Mesendoderm (in vitro differentiated cells): ENCODE data around the gene ETV4.

Source experiments
- DNase-seq: peaks from one replicate; pipeline ENCODE4 v3.0.0; 2013
- H2AK5ac ChIP-seq: 2 replicates; pipeline ENCODE4 v1.6.1; 2013; ENCODE audit warnings: low read length, inconsistent platforms
- H2BK120ac ChIP-seq: 2 replicates; pipeline ENCODE4 v1.6.1; 2013; ENCODE audit warnings: low read depth, mild to moderate bottlenecking, low read length, moderate library complexity, mixed read lengths
- H2BK15ac ChIP-seq: replicated peaks from 2 replicates; pipeline ENCODE4 v1.6.1; 2013; ENCODE audit warnings: low read depth, mild to moderate bottlenecking, moderate library complexity
- H2BK5ac ChIP-seq: 2 replicates; pipeline ENCODE4 v1.6.1; 2013; ENCODE audit warnings: low read length, inconsistent platforms
- H3K18ac ChIP-seq: 2 replicates; pipeline ENCODE4 v1.6.1; 2013; ENCODE audit warnings: mild to moderate bottlenecking, low read length, mixed read lengths
- H3K23ac ChIP-seq: one replicate; pipeline ENCODE4 v1.6.1; 2013; ENCODE audit warnings: low read length
- H3K27ac ChIP-seq: 2 replicates; pipeline ENCODE4 v1.5.1; 2013; ENCODE audit warnings: low read depth, mild to moderate bottlenecking, inconsistent platforms, low read length, moderate library complexity
- H3K27me3 ChIP-seq: 2 replicates; pipeline ENCODE4 v1.6.1; 2013; ENCODE audit warnings: low read length, control low read depth, mild to moderate bottlenecking, inconsistent platforms; ENCODE audit not compliant: insufficient read depth, poor library complexity
- H3K36me3 ChIP-seq: 2 replicates; pipeline ENCODE4 v1.6.1; 2013; ENCODE audit warnings: low read length, inconsistent platforms; ENCODE audit not compliant: control insufficient read depth, insufficient read depth
- H3K4ac ChIP-seq: one replicate; pipeline ENCODE4 v1.6.1; 2013; ENCODE audit warnings: low read depth, mild to moderate bottlenecking, low read length, moderate library complexity
- H3K4me1 ChIP-seq: 2 replicates; pipeline ENCODE4 v1.6.1; 2013; ENCODE audit warnings: low read depth, low read length, inconsistent platforms; ENCODE audit not compliant: control insufficient read depth
- H3K4me2 ChIP-seq: 2 replicates; pipeline ENCODE4 v1.6.1; 2013; ENCODE audit warnings: low read length
- H3K4me3 ChIP-seq: 2 replicates; pipeline ENCODE4 v1.5.1; 2013; ENCODE audit warnings: mild to moderate bottlenecking, low read length
- H3K56ac ChIP-seq: one replicate; pipeline ENCODE4 v1.6.1; 2013; ENCODE audit warnings: low read length
- H3K79me1 ChIP-seq: 2 replicates; pipeline ENCODE4 v1.6.1; 2013; ENCODE audit warnings: low read length, inconsistent platforms
- H3K79me2 ChIP-seq: 2 replicates; pipeline ENCODE4 v1.6.1; 2013; ENCODE audit warnings: mild to moderate bottlenecking, low read length; ENCODE audit not compliant: control insufficient read depth, insufficient read depth
- H3K9ac ChIP-seq: 2 replicates; pipeline ENCODE4 v1.6.1; 2013; ENCODE audit warnings: low read length, inconsistent platforms
- H4K5ac ChIP-seq: one replicate; pipeline ENCODE4 v1.6.1; 2013; ENCODE audit warnings: low read length
- H4K8ac ChIP-seq: one replicate; pipeline ENCODE4 v1.6.1; 2013; ENCODE audit warnings: low read depth, mild to moderate bottlenecking, control low read depth, low read length, moderate library complexity
- WGBS: extraction: QIAGEN DNeasy Blood & Tissue Kit; methylation state at CpG from one replicate; pipeline ENCODE4 v1.1.7; 2013; ENCODE audit warnings: low lambda C conversion rate, missing lambda C conversion rate; ENCODE audit not compliant: insufficient coverage; ENCODE audit errors: extremely low coverage; 5-methylcytosine and 5-hydroxymethylcytosine counted together

Gene ETV4

GRCh38 chr17:43559161-43559816 lies 13.1 kb upstream of the ETV4 start:
- no peak for DNase-seq
- H3K36me3 ChIP-seq = no peaks in the 10 kb centered on the region
- H3K4me1 ChIP-seq = peaks cover 28% of the 10 kb centered on the region
- H4K5ac ChIP-seq = no peak overlapping the region
- no peak overlapping the region for H2BK120ac ChIP-seq
- no peak overlapping the region for H3K4me2 ChIP-seq
- H3K4ac ChIP-seq = no peak overlapping the region
- no peak overlapping the region for H3K9ac ChIP-seq
- H3K27me3 ChIP-seq = no peaks in the 10 kb centered on the region
- peak overlapping the region; percentile 29 for H3K23ac ChIP-seq
- H2BK5ac ChIP-seq = no peak overlapping the region
- no peak overlapping the region for H3K27ac ChIP-seq
- no peak overlapping the region for H4K8ac ChIP-seq
- no peaks in the 10 kb centered on the region for H3K79me1 ChIP-seq
- H2BK15ac ChIP-seq = no peak overlapping the region
- no peak overlapping the region for H3K18ac ChIP-seq
- no peaks in the 10 kb centered on the region for H3K79me2 ChIP-seq
- no peak overlapping the region for H2AK5ac ChIP-seq
- no peak overlapping the region for H3K4me3 ChIP-seq
- peak overlapping the region; percentile 45 for H3K56ac ChIP-seq
- WGBS = no CpG with 5 or more reads among the region's 7 CpGs

GRCh38 chr17:43558805-43559160 lies 12.6 kb upstream of the ETV4 start:
- Histone ChIP-seq H2BK120ac (no peak overlapping the region), H3K4me3 (no peak overlapping the region)
- no CpG with 5 or more reads among the region's 5 CpGs for WGBS

GRCh38 chr17:43556292-43556691 lies 10.2 kb upstream of the ETV4 start:
- H3K4me3 ChIP-seq = no peak overlapping the region
- no peak overlapping the region for H3K9ac ChIP-seq
- H2BK15ac ChIP-seq = no peak overlapping the region
- H3K27me3 ChIP-seq = no peaks in the 10 kb centered on the region
- H2BK5ac ChIP-seq = no peak overlapping the region
- H3K4me1 ChIP-seq = peaks cover 16% of the 10 kb centered on the region
- no peak for DNase-seq
- no peak overlapping the region for H3K27ac ChIP-seq
- no peak overlapping the region for H3K18ac ChIP-seq
- H3K4ac ChIP-seq = peak overlapping the region; percentile 1
- H3K4me2 ChIP-seq = no peak overlapping the region
- no peak overlapping the region for H4K5ac ChIP-seq
- no peak overlapping the region for H2BK120ac ChIP-seq
- H4K8ac ChIP-seq = no peak overlapping the region
- WGBS = no CpG with 5 or more reads among the region's 5 CpGs
- H3K79me1 ChIP-seq = no peaks in the 10 kb centered on the region
- H3K23ac ChIP-seq = no peak overlapping the region
- H3K79me2 ChIP-seq = no peaks in the 10 kb centered on the region
- no peak overlapping the region for H2AK5ac ChIP-seq
- H3K36me3 ChIP-seq = no peaks in the 10 kb centered on the region
- H3K56ac ChIP-seq = peak overlapping the region; percentile 50

More at GRCh38 chr17:43558805-43559160, 12.6 kb upstream of the ETV4 start:
- no peak overlapping the region for H3K4ac ChIP-seq
- no peak overlapping the region for H4K5ac ChIP-seq
- no peak overlapping the region for H2BK5ac ChIP-seq
- no peaks in the 10 kb centered on the region for H3K79me1 ChIP-seq
- H3K27ac ChIP-seq = no peak overlapping the region
- H3K36me3 ChIP-seq = no peaks in the 10 kb centered on the region
- H3K9ac ChIP-seq = no peak overlapping the region
- DNase-seq = no peak
- peaks cover 28% of the 10 kb centered on the region for H3K4me1 ChIP-seq
- H3K79me2 ChIP-seq = no peaks in the 10 kb centered on the region
- no peak overlapping the region for H3K4me2 ChIP-seq
- H3K27me3 ChIP-seq = no peaks in the 10 kb centered on the region
- H4K8ac ChIP-seq = no peak overlapping the region
- peak overlapping the region; percentile 29 for H3K23ac ChIP-seq
- H2AK5ac ChIP-seq = no peak overlapping the region
- peak overlapping the region; percentile 45 for H3K56ac ChIP-seq
- no peak overlapping the region for H2BK15ac ChIP-seq
- no peak overlapping the region for H3K18ac ChIP-seq

GRCh38 chr17:43554857-43555256 lies 8.7 kb upstream of the ETV4 start:
- Histone ChIP-seq H2BK15ac (no peak overlapping the region), H2BK5ac (no peak overlapping the region), H3K79me2 (no peaks in the 10 kb centered on the region), H4K8ac (no peak overlapping the region), H4K5ac (no peak overlapping the region), H3K36me3 (no peaks in the 10 kb centered on the region), H2AK5ac (no peak overlapping the region), H3K79me1 (no peaks in the 10 kb centered on the region), H3K4me2 (no peak overlapping the region), H3K4me1 (peaks cover 12% of the 10 kb centered on the region), H3K4me3 (no peak overlapping the region), H3K4ac (no peak overlapping the region), H3K27ac (peak overlapping the region; percentile 17), H3K18ac (no peak overlapping the region), H3K23ac (no peak overlapping the region), H3K9ac (no peak overlapping the region), H2BK120ac (no peak overlapping the region), H3K27me3 (no peaks in the 10 kb centered on the region), H3K56ac (peak overlapping the region; percentile 44)
- no CpG with 5 or more reads among the region's 6 CpGs for WGBS
- no peak for DNase-seq

- no peak overlapping the region for H4K8ac ChIP-seq
- no peak overlapping the region for H3K4me3 ChIP-seq
- DNase-seq = no peak
- H3K4me1 ChIP-seq = peaks cover 10% of the 10 kb centered on the region
- H4K5ac ChIP-seq = no peak overlapping the region
- H3K23ac ChIP-seq = no peak overlapping the region
- H3K27ac ChIP-seq = no peak overlapping the region
- WGBS = no CpG with 5 or more reads among the region's 2 CpGs
- H3K9ac ChIP-seq = no peak overlapping the region
- no peak overlapping the region for H2BK15ac ChIP-seq
- H3K79me1 ChIP-seq = no peaks in the 10 kb centered on the region
- H3K18ac ChIP-seq = no peak overlapping the region
- no peaks in the 10 kb centered on the region for H3K36me3 ChIP-seq
- H3K27me3 ChIP-seq = no peaks in the 10 kb centered on the region
- no peak overlapping the region for H2BK5ac ChIP-seq
- H2AK5ac ChIP-seq = no peak overlapping the region
- H2BK120ac ChIP-seq = no peak overlapping the region
- H3K79me2 ChIP-seq = no peaks in the 10 kb centered on the region
- H3K56ac ChIP-seq = peak overlapping the region; percentile 17
- peak overlapping the region; percentile 56 for H3K4ac ChIP-seq
- no peak overlapping the region for H3K4me2 ChIP-seq
These were observed 7.4 kb upstream of the ETV4 start for GRCh38 chr17:43553573-43553972.

- no peak overlapping the region for H4K8ac ChIP-seq
- H3K4ac ChIP-seq = no peak overlapping the region
- no peak overlapping the region for H3K27ac ChIP-seq
- H3K27me3 ChIP-seq = no peaks in the 10 kb centered on the region
- no peak overlapping the region for H2AK5ac ChIP-seq
- no peak overlapping the region for H3K4me3 ChIP-seq
- no peaks in the 10 kb centered on the region for H3K36me3 ChIP-seq
- H2BK5ac ChIP-seq = no peak overlapping the region
- H3K4me2 ChIP-seq = no peak overlapping the region
- H2BK120ac ChIP-seq = no peak overlapping the region
- no CpG with 5 or more reads among the region's 8 CpGs for WGBS
- no peak overlapping the region for H3K23ac ChIP-seq
- no peak for DNase-seq
- no peak overlapping the region for H3K18ac ChIP-seq
- H3K56ac ChIP-seq = no peak overlapping the region
- no peak overlapping the region for H3K9ac ChIP-seq
- no peaks in the 10 kb centered on the region for H3K79me2 ChIP-seq
- H4K5ac ChIP-seq = no peak overlapping the region
- no peak overlapping the region for H2BK15ac ChIP-seq
- H3K79me1 ChIP-seq = no peaks in the 10 kb centered on the region
- H3K4me1 ChIP-seq = peaks cover 10% of the 10 kb centered on the region
These were observed 6.2 kb upstream of the ETV4 start for GRCh38 chr17:43552229-43552837.
